Mesendoderm (in vitro differentiated cells): ENCODE data around the gene NT5C1A.
A peak's percentile ranks its signal among the peaks of the same experiment; 100 is the strongest.

Experiments
- DNase-seq: peaks from one replicate; pipeline ENCODE4 v3.0.0; 2013
- H2AK5ac ChIP-seq: 2 replicates; pipeline ENCODE4 v1.6.1; 2013; ENCODE audit warnings: low read length, inconsistent platforms
- H2BK120ac ChIP-seq: 2 replicates; pipeline ENCODE4 v1.6.1; 2013; ENCODE audit warnings: low read depth, mild to moderate bottlenecking, low read length, moderate library complexity, mixed read lengths
- H2BK15ac ChIP-seq: replicated peaks from 2 replicates; pipeline ENCODE4 v1.6.1; 2013; ENCODE audit warnings: low read depth, mild to moderate bottlenecking, moderate library complexity
- H2BK5ac ChIP-seq: 2 replicates; pipeline ENCODE4 v1.6.1; 2013; ENCODE audit warnings: low read length, inconsistent platforms
- H3K18ac ChIP-seq: 2 replicates; pipeline ENCODE4 v1.6.1; 2013; ENCODE audit warnings: mild to moderate bottlenecking, low read length, mixed read lengths
- H3K23ac ChIP-seq: one replicate; pipeline ENCODE4 v1.6.1; 2013; ENCODE audit warnings: low read length
- H3K27ac ChIP-seq: 2 replicates; pipeline ENCODE4 v1.5.1; 2013; ENCODE audit warnings: low read depth, mild to moderate bottlenecking, inconsistent platforms, low read length, moderate library complexity
- H3K27me3 ChIP-seq: 2 replicates; pipeline ENCODE4 v1.6.1; 2013; ENCODE audit warnings: low read length, control low read depth, mild to moderate bottlenecking, inconsistent platforms; ENCODE audit not compliant: insufficient read depth, poor library complexity
- H3K36me3 ChIP-seq: 2 replicates; pipeline ENCODE4 v1.6.1; 2013; ENCODE audit warnings: low read length, inconsistent platforms; ENCODE audit not compliant: control insufficient read depth, insufficient read depth
- H3K4ac ChIP-seq: one replicate; pipeline ENCODE4 v1.6.1; 2013; ENCODE audit warnings: low read depth, mild to moderate bottlenecking, low read length, moderate library complexity
- H3K4me1 ChIP-seq: 2 replicates; pipeline ENCODE4 v1.6.1; 2013; ENCODE audit warnings: low read depth, low read length, inconsistent platforms; ENCODE audit not compliant: control insufficient read depth
- H3K4me2 ChIP-seq: 2 replicates; pipeline ENCODE4 v1.6.1; 2013; ENCODE audit warnings: low read length
- H3K4me3 ChIP-seq: 2 replicates; pipeline ENCODE4 v1.5.1; 2013; ENCODE audit warnings: mild to moderate bottlenecking, low read length
- H3K56ac ChIP-seq: one replicate; pipeline ENCODE4 v1.6.1; 2013; ENCODE audit warnings: low read length
- H3K79me1 ChIP-seq: 2 replicates; pipeline ENCODE4 v1.6.1; 2013; ENCODE audit warnings: low read length, inconsistent platforms
- H3K79me2 ChIP-seq: 2 replicates; pipeline ENCODE4 v1.6.1; 2013; ENCODE audit warnings: mild to moderate bottlenecking, low read length; ENCODE audit not compliant: control insufficient read depth, insufficient read depth
- H3K9ac ChIP-seq: 2 replicates; pipeline ENCODE4 v1.6.1; 2013; ENCODE audit warnings: low read length, inconsistent platforms
- H4K5ac ChIP-seq: one replicate; pipeline ENCODE4 v1.6.1; 2013; ENCODE audit warnings: low read length
- H4K8ac ChIP-seq: one replicate; pipeline ENCODE4 v1.6.1; 2013; ENCODE audit warnings: low read depth, mild to moderate bottlenecking, control low read depth, low read length, moderate library complexity
- WGBS: extraction: QIAGEN DNeasy Blood & Tissue Kit; methylation state at CpG from one replicate; pipeline ENCODE4 v1.1.7; 2013; ENCODE audit warnings: low lambda C conversion rate, missing lambda C conversion rate; ENCODE audit not compliant: insufficient coverage; ENCODE audit errors: extremely low coverage; 5-methylcytosine and 5-hydroxymethylcytosine counted together

Gene NT5C1A

GRCh38 chr1:39692152-39693074, 20.5 kb upstream of the NT5C1A start:
- peaks cover 56% of the 10 kb centered on the region for H3K27me3 ChIP-seq
- no peak overlapping the region for H4K8ac ChIP-seq
- no peak overlapping the region for H3K56ac ChIP-seq
- no peak overlapping the region for H3K27ac ChIP-seq
- peak; percentile 39 for DNase-seq
- no peak overlapping the region for H3K9ac ChIP-seq
- no peak overlapping the region for H2BK120ac ChIP-seq
- no peak overlapping the region for H2AK5ac ChIP-seq
- no peaks in the 10 kb centered on the region for H3K36me3 ChIP-seq
- H2BK15ac ChIP-seq = no peak overlapping the region
- H3K79me1 ChIP-seq = no peaks in the 10 kb centered on the region
- no peak overlapping the region for H3K4me2 ChIP-seq
- H3K4ac ChIP-seq = no peak overlapping the region
- H3K4me1 ChIP-seq = no peaks in the 10 kb centered on the region
- H3K79me2 ChIP-seq = no peaks in the 10 kb centered on the region
- no peak overlapping the region for H3K4me3 ChIP-seq
- no peak overlapping the region for H3K23ac ChIP-seq
- no CpG with 5 or more reads among the region's 56 CpGs for WGBS
- H4K5ac ChIP-seq = no peak overlapping the region
- no peak overlapping the region for H3K18ac ChIP-seq
- H2BK5ac ChIP-seq = no peak overlapping the region

- Histone ChIP-seq H3K79me1 (no peaks in the 10 kb centered on the region), H3K4me1 (no peaks in the 10 kb centered on the region), H3K4me2 (peak within 1 kb of the TSS; percentile 70), H4K5ac (no peak within 1 kb of the TSS), H2BK120ac (no peak within 1 kb of the TSS), H3K79me2 (no peaks in the 10 kb centered on the region), H3K18ac (no peak within 1 kb of the TSS), H3K4ac (no peak within 1 kb of the TSS), H3K9ac (no peak within 1 kb of the TSS), H2AK5ac (no peak within 1 kb of the TSS), H3K27ac (no peak within 1 kb of the TSS), H3K36me3 (no peaks in the 10 kb centered on the region), H3K4me3 (no peak within 1 kb of the TSS), H3K27me3 (peaks cover 61% of the 10 kb centered on the region), H4K8ac (no peak within 1 kb of the TSS), H3K56ac (peak within 1 kb of the TSS; percentile 15), H3K23ac (no peak within 1 kb of the TSS), H2BK5ac (no peak within 1 kb of the TSS), H2BK15ac (no peak within 1 kb of the TSS)
- DNase-seq = peak; percentile 97
- no CpG with 5 or more reads among the region's 47 CpGs for WGBS
These were observed 19.7 kb upstream of the NT5C1A start, which contains the start of gene HPCAL4 for GRCh38 chr1:39691383-39692151. TSS of gene HPCAL4 (minus strand) at chr1:39691433. CDS start at chr1:39684603, 6,830 bp downstream.

DNA sequence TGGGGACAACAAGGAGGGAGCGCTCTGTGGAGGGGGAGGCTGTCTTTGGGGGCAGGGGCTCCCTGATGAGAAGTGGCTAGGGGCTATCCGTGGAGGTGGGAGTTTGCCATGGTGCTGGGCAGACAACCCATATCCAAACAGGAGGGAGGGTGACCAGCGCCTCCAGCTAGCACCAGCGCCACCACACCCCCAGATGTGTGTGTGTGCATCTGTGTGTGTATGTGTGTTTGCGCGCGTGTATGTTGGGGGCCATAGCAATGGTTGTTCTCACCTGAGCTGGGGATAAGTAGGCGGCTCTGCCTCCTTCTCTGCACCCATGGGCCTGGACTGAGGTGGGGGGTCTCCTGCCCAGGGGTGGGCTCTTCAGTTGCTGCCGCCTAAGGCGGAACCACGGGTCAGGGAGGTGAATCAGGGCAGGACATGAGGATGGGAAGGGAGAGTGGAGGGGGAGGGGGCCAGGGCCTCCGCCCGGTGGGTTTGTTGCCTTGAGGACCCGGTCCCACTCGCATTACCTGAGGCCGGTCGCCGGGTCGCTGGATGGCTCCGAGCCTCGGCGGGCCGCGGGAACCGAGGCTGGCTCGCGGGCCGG, 19.0 kb upstream of the NT5C1A start:
- no peak overlapping the region for H2BK5ac ChIP-seq
- H4K5ac ChIP-seq = no peak overlapping the region
- no peak overlapping the region for H3K4me2 ChIP-seq
- no peak overlapping the region for H2BK120ac ChIP-seq
- no peaks in the 10 kb centered on the region for H3K36me3 ChIP-seq
- no peak overlapping the region for H3K9ac ChIP-seq
- H3K79me1 ChIP-seq = no peaks in the 10 kb centered on the region
- peaks cover 64% of the 10 kb centered on the region for H3K27me3 ChIP-seq
- H3K4me3 ChIP-seq = no peak overlapping the region
- H3K4me1 ChIP-seq = no peaks in the 10 kb centered on the region
- H4K8ac ChIP-seq = no peak overlapping the region
- no peak for DNase-seq
- H3K79me2 ChIP-seq = no peaks in the 10 kb centered on the region
- no CpG with 5 or more reads among the region's 28 CpGs for WGBS
- H3K4ac ChIP-seq = no peak overlapping the region
- H3K18ac ChIP-seq = no peak overlapping the region
- no peak overlapping the region for H2AK5ac ChIP-seq
- H3K23ac ChIP-seq = no peak overlapping the region
- no peak overlapping the region for H2BK15ac ChIP-seq
- H3K56ac ChIP-seq = peak overlapping the region; percentile 15
- H3K27ac ChIP-seq = no peak overlapping the region

DNA sequence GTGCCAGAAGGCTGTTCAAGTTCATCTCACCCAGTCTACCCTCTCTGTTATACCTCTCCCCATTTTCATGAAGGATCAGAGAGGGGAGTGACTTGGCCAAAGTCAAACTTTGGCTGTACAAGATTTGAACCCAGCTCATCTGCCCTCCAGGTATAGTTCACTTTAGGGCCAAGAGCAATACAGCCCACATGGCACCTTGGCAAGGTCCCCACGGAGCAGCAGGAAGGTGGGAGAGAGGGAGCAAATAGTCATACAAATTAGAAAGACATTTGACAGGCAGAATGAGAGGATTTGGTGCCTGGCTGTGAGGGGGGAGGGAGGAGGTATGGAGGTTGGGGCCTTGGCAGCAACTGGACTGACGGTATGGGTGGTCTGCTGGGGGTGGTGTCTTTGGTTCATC, 18.3 kb upstream of the NT5C1A start:
- Histone ChIP-seq H3K4me2 (no peak overlapping the region), H2BK120ac (no peak overlapping the region), H3K9ac (no peak overlapping the region), H3K18ac (no peak overlapping the region), H3K4me1 (no peaks in the 10 kb centered on the region), H3K23ac (no peak overlapping the region), H4K8ac (no peak overlapping the region), H3K4me3 (no peak overlapping the region), H3K56ac (no peak overlapping the region), H3K36me3 (no peaks in the 10 kb centered on the region), H3K27ac (no peak overlapping the region), H3K79me2 (no peaks in the 10 kb centered on the region), H2AK5ac (no peak overlapping the region), H3K27me3 (peaks cover 61% of the 10 kb centered on the region), H3K4ac (no peak overlapping the region), H4K5ac (no peak overlapping the region), H3K79me1 (no peaks in the 10 kb centered on the region), H2BK5ac (no peak overlapping the region), H2BK15ac (no peak overlapping the region)
- no CpG with 5 or more reads among the region's 2 CpGs for WGBS
- DNase-seq = no peak

DNA sequence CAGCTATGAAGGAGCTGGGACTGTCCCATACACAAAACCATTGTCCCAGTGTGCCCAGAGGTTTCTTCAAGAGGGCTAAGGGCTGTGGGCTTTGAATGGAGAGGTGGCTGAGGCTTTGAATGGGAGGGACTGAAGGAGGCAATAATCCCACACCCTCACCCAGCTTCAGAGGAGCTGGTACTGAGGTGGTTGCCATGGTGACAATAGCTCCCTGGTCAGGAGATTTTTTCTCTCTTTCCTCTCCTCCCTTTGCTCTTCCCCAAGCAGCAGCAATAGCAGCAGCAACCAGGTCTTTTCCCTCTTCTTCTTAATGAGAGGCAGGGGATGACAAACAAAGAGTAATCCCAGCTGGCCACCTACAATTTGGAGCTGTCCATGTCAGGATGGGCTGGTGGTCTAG, 17.7 kb upstream of the NT5C1A start:
- H3K4me1 ChIP-seq = no peaks in the 10 kb centered on the region
- H4K8ac ChIP-seq = no peak overlapping the region
- H2AK5ac ChIP-seq = no peak overlapping the region
- H4K5ac ChIP-seq = no peak overlapping the region
- no peak overlapping the region for H3K4me3 ChIP-seq
- H3K79me1 ChIP-seq = no peaks in the 10 kb centered on the region
- no peak overlapping the region for H3K9ac ChIP-seq
- H3K23ac ChIP-seq = no peak overlapping the region
- no peak overlapping the region for H3K4me2 ChIP-seq
- no peak overlapping the region for H2BK5ac ChIP-seq
- H3K27me3 ChIP-seq = peaks cover 64% of the 10 kb centered on the region
- no peaks in the 10 kb centered on the region for H3K79me2 ChIP-seq
- H3K36me3 ChIP-seq = no peaks in the 10 kb centered on the region
- H2BK120ac ChIP-seq = no peak overlapping the region
- H2BK15ac ChIP-seq = no peak overlapping the region
- H3K18ac ChIP-seq = no peak overlapping the region
- H3K56ac ChIP-seq = no peak overlapping the region
- no peak overlapping the region for H3K4ac ChIP-seq
- H3K27ac ChIP-seq = no peak overlapping the region
- no peak for DNase-seq
